AG09309 (cell line): ENCODE measurements around the gene FAM83C.
A peak's percentile ranks its signal among the peaks of the same experiment; 100 is the strongest.

Experiments used
- DNase-seq: peaks from one replicate; pipeline ENCODE4 v3.0.0-alpha.2; 2010; ENCODE audit warnings: low read depth
- H3K4me3 ChIP-seq: 2 replicates; pipeline ENCODE4 v1.5.1; 2011; ENCODE audit warnings: mild to moderate bottlenecking, low read depth, low read length, moderate library complexity; ENCODE audit not compliant: control insufficient read depth
- CTCF ChIP-seq: IDR thresholded peaks from 2 replicates; pipeline ENCODE4 v1.5.1; 2011; ENCODE audit warnings: mild to moderate bottlenecking, low read depth, low read length, inconsistent platforms; ENCODE audit not compliant: insufficient read depth, control insufficient read depth; ENCODE audit errors: missing control alignments

Gene FAM83C

GRCh38 chr20:35303735-35304491 lies 11.7 kb upstream of the FAM83C start:
- peak; percentile 62 for DNase-seq
- peak; percentile 94 for TF ChIP-seq CTCF
- no peak overlapping the region for H3K4me3 ChIP-seq

GRCh38 chr20:35303382-35303734 lies 11.1 kb upstream of the FAM83C start:
- no peak overlapping the region for H3K4me3 ChIP-seq
- TF ChIP-seq CTCF, result no peak
- no peak for DNase-seq

GRCh38 chr20:35302421-35303335 lies 10.5 kb upstream of the FAM83C start:
- H3K4me3 ChIP-seq, result no peak overlapping the region
- DNase-seq, result no peak

GRCh38 chr20:35301426-35301825 lies 9.2 kb upstream of the FAM83C start:
- DNase-seq, result no peak
- no peak overlapping the region for H3K4me3 ChIP-seq
- TF ChIP-seq CTCF, result no peak

More at GRCh38 chr20:35302421-35303335, 10.5 kb upstream of the FAM83C start:
- TF ChIP-seq CTCF, result no peak

- H3K4me3 ChIP-seq, result no peak overlapping the region
- no peak for DNase-seq
- no peak for TF ChIP-seq CTCF
These were observed 8.4 kb upstream of the FAM83C start for GRCh38 chr20:35300469-35301262.

GRCh38 chr20:35299780-35300179 lies 7.6 kb upstream of the FAM83C start:
- DNase-seq, result no peak
- no peak overlapping the region for H3K4me3 ChIP-seq
- no peak for TF ChIP-seq CTCF
